ENCODE results near the gene ASB18.

ASB18 gene

DNA sequence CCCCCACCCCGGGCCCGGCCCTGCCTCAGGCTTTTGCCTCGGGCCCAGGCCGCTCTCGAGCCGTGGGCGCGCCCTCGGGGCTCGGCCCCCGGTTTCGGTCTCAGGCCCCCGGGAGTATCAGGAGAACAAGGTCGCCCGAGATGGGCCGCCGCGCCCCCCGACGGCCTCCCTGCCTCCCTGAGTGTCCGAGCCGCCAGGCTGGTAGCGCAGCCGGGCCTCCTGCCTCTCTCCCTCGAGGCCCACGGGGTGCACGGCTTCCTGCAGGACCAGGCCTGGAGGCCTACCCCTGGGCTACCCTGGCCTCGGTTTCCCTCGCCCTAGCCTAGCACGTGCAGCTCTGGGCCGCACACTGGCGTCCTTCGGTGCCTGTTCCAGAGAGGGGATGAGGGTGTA is 104.4 kb downstream of the ASB18 start:
- no peak overlapping the region for H3K4me3 ChIP-seq (ENCODE audit: low read depth, low read length)
- TF ChIP-seq, protein P1, sequence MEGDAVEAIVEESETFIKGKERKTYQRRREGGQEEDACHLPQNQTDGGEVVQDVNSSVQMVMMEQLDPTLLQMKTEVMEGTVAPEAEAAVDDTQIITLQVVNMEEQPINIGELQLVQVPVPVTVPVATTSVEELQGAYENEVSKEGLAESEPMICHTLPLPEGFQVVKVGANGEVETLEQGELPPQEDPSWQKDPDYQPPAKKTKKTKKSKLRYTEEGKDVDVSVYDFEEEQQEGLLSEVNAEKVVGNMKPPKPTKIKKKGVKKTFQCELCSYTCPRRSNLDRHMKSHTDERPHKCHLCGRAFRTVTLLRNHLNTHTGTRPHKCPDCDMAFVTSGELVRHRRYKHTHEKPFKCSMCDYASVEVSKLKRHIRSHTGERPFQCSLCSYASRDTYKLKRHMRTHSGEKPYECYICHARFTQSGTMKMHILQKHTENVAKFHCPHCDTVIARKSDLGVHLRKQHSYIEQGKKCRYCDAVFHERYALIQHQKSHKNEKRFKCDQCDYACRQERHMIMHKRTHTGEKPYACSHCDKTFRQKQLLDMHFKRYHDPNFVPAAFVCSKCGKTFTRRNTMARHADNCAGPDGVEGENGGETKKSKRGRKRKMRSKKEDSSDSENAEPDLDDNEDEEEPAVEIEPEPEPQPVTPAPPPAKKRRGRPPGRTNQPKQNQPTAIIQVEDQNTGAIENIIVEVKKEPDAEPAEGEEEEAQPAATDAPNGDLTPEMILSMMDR (IDR thresholded peaks at IDR 0.05; ENCODE audit: low read depth, low read length, missing control alignments) = no peak
- no peak for DNase-seq (ENCODE audit: low read depth)

DNA sequence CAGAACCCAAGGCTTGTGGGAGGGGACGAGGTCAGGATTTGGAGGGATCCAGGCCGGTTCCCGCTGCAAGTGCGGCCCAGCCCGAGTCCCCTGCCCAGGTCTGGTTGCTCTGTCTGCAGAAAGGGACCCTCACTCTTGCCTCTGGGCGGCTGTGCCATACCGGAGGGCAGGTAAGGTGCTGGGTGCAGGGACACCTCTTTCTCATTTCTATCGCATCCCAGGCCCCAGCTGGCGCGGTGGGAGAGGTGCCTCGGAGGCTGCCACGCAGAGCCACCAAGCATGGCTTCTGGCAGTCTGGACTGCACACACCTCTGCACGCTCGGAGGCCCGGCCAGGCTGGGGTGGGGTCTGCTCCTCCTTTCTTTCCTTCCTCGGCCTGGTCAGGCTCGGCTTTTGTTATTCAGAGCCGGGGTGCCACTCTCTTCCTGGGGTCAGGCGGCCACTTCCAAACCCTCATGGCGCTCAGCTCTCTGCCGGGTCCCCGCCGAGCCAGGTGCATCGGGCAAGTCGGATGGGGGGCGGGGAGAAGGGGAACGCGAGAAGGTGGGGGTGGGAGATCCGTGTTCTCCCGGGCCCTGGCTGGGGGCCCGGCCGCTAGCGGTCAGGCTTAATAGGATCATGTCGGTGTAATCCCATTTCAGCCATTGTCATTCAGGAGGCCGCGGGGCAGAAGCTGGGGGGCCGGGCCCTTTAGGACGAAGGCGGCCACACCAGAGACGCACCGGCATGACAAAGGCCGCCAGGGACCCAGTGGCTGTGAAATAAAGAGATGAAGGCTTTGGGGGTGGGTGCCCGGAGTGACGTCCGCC is 105.0 kb downstream of the ASB18 start:
- DNase-seq (ENCODE audit: low read depth) = no peak
- TF ChIP-seq, protein P1 (IDR thresholded peaks at IDR 0.05; ENCODE audit: low read depth, low read length, missing control alignments) = no peak
- H3K4me3 ChIP-seq (ENCODE audit: low read depth, low read length) = no peak overlapping the region

DNA sequence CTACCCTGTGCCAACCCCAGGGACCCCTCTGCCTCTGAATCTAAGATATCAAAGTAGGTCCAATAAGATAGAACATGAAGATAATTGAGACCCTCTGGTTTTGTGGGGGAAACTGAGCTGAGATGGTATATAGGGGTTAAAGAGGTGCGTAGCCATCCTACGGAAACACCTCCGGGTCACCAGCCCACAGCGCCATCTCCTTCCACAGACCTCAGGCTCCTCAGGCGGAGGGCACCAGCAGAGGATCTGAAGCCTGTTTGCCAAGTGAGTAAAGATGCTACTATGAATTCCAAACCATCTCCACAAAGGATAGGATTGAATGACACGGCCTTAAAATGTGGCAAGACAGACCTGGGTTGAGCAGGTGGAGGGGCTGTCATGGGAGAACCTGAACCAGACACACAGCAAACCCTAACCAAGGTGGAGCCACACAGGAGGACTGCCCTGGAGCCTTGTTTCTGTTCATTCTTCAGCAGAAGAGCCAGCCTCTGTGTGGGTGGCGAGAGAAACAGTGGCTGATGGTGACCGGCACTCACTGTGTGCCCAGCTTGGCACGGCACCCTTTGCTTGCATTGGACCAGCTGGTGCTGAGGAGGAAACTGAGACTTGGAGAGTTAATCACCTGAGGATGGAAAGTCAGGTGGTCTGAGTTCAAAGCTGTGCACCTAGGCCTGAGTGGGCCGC is 106.2 kb downstream of the ASB18 start:
- DNase-seq (ENCODE audit: low read depth) = no peak
- TF ChIP-seq, protein P1 (IDR thresholded peaks at IDR 0.05; ENCODE audit: low read depth, low read length, missing control alignments) = no peak
- no peak overlapping the region for H3K4me3 ChIP-seq (ENCODE audit: low read depth, low read length)

DNA sequence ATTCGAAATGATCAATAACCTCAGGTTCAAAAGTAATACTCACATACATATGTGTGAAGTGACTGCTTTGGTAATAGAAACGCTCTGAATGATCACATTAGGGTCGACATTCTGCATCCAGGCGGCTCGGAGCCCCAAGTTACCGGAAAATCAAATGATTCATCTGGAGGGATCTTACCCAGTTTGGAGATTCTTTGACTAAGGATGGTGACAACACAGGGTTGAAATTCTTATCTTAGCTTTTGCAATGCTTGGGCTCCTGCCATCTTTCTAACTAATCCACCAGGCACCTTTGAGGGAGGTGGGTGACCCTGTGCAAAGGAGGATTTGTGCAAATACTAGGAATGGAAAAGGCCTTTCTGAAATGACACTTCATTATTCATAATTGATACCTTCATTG is 106.8 kb downstream of the ASB18 start:
- H3K4me3 ChIP-seq (ENCODE audit: low read depth, low read length) = no peak overlapping the region
- no peak for DNase-seq (ENCODE audit: low read depth)
- TF ChIP-seq, protein P1 (IDR thresholded peaks at IDR 0.05; ENCODE audit: low read depth, low read length, missing control alignments) = no peak

DNA sequence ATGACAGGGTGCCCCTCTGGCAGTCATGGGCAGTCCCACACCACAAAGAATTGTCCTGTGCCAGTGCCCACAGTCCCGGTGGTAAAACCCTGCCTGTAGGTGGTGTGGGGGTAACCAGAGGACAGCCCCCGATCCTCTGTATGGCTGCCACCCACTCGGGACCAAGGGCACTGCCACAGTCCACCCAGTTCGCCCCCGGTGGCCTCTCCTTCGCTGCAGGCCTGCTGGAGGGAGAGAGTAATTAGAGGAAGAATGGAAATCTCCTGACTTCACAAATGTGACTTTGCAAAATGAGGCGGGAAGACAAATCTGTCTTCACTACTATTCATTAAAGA is 107.4 kb downstream of the ASB18 start:
- no peak for DNase-seq (ENCODE audit: low read depth)
- no peak overlapping the region for H3K4me3 ChIP-seq (ENCODE audit: low read depth, low read length)
- TF ChIP-seq, protein P1 (IDR thresholded peaks at IDR 0.05; ENCODE audit: low read depth, low read length, missing control alignments) = no peak

DNA sequence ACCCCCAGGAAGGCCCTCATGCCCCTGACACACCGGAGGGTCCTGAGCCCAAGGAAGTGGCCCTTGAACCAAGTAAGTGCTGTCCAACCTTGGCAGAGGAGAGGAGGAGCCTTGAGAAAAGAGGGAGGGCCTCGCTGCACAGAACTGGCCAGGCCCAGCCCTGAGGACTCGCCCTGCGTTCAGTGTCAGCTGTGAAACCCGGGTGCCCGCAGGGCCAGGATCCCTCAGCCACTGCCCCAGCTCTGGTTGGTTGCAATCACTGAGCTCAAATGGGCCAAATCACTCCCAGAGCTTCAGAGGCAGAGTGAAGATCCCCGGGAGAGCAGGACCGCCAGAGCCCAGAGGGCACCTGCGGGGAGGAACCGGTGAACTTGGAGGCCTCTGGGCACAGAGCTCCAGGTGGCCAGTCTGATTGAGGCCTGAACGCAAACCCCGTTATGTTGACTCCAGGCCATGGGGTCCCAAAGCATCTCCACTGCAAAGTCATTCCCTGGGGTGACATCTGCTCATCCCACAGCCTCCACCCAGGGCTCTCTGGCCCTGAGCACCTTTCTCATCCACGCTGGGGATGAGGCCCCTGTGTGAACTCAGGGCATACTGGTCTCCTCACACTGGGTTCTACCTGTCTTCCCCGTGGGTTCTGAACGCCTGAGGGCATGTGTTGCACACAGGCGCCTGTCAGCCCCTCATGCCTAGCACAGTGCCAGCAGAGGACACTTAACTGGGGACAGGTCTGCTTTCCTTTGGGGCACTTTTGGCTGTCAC is 107.9 kb downstream of the ASB18 start:
- TF ChIP-seq, protein P1 (IDR thresholded peaks at IDR 0.05; ENCODE audit: low read depth, low read length, missing control alignments) = no peak
- DNase-seq (ENCODE audit: low read depth) = no peak
- H3K4me3 ChIP-seq (ENCODE audit: low read depth, low read length) = no peak overlapping the region

Data from GM12864 (cell line).